Femur (tissue), 1 donor: ENCODE measurements around the gene SPDYE17.
"Not testable (repeated sequence)": the region's sequence is repeated elsewhere in the genome, so short reads cannot be mapped to it uniquely, and the experiment has no call there.

Source experiments
- DNase-seq: peaks from one replicate; pipeline ENCODE4 v3.0.0-alpha.2; 2017

SPDYE17 gene

GRCh38 chr7:77032261-77032660 is at the start of gene SPDYE17:
TSS of gene SPDYE17 (minus strand) at chr7:77032361. CDS start at chr7:77030570, 1,791 bp downstream.
- DNase-seq: not testable (repeated sequence)

- DNase-seq: not testable (repeated sequence)
Measured at GRCh38 chr7:77080236-77080635, 48.1 kb upstream of the SPDYE17 start.

- DNase-seq: not testable (repeated sequence)
Measured at GRCh38 chr7:77079624-77080023, 47.5 kb upstream of the SPDYE17 start.

- DNase-seq: not testable (repeated sequence)
Measured at GRCh38 chr7:77079112-77079511, 47.0 kb upstream of the SPDYE17 start.

GRCh38 chr7:77077060-77077459 is 44.9 kb upstream of the SPDYE17 start:
- DNase-seq: not testable (repeated sequence)

- DNase-seq: not testable (repeated sequence)
Measured at GRCh38 chr7:77074786-77075396, 42.7 kb upstream of the SPDYE17 start.

GRCh38 chr7:77071108-77071507 is 38.9 kb upstream of the SPDYE17 start:
- not testable (repeated sequence) for DNase-seq

GRCh38 chr7:77065869-77066268 is 33.7 kb upstream of the SPDYE17 start:
- not testable (repeated sequence) for DNase-seq

- not testable (repeated sequence) for DNase-seq
Measured at GRCh38 chr7:77063732-77064131, 31.6 kb upstream of the SPDYE17 start.

- not testable (repeated sequence) for DNase-seq
Measured at GRCh38 chr7:77062557-77062956, 30.4 kb upstream of the SPDYE17 start, which contains the start of gene SPDYE18. TSS of gene SPDYE18 (minus strand) at chr7:77062558. CDS start at chr7:77060512, 2,046 bp downstream.

- not testable (repeated sequence) for DNase-seq
Measured at GRCh38 chr7:77026349-77026748, 5.8 kb downstream of the SPDYE17 start.

GRCh38 chr7:77010074-77010680 is 22.0 kb downstream of the SPDYE17 start:
- DNase-seq: not testable (repeated sequence)

GRCh38 chr7:77008000-77008399 is 24.2 kb downstream of the SPDYE17 start:
- peak; percentile 46 for DNase-seq

GRCh38 chr7:77006127-77007110 is 25.7 kb downstream of the SPDYE17 start:
- DNase-seq: not testable (repeated sequence)

GRCh38 chr7:77005461-77006057 is 26.6 kb downstream of the SPDYE17 start:
- DNase-seq: not testable (repeated sequence)

GRCh38 chr7:77004151-77004550 is 28.0 kb downstream of the SPDYE17 start:
- not testable (repeated sequence) for DNase-seq

- not testable (repeated sequence) for DNase-seq
Measured at GRCh38 chr7:77003241-77003640, 28.9 kb downstream of the SPDYE17 start.

- not testable (repeated sequence) for DNase-seq
Measured at GRCh38 chr7:77002678-77003233, 29.4 kb downstream of the SPDYE17 start.

GRCh38 chr7:77002104-77002503 is 30.1 kb downstream of the SPDYE17 start:
- not testable (repeated sequence) for DNase-seq

GRCh38 chr7:76999474-77000107 is 32.6 kb downstream of the SPDYE17 start:
- DNase-seq: not testable (repeated sequence)

GRCh38 chr7:76998764-76999450 is 33.3 kb downstream of the SPDYE17 start:
- DNase-seq: not testable (repeated sequence)
